Kidney epithelial cell (primary cell): Measurements from ENCODE around the gene RNASE7. TPM values are rescaled to one million over a fixed set of nuclear protein-coding genes. Genes with fewer than 3 reads are reported as not detected.

Source experiments
- DNase-seq: peaks from one replicate; pipeline ENCODE4 v3.0.0-alpha.2; 2010; ENCODE audit warnings: low read depth
- H3K27me3 ChIP-seq: 2 replicates; pipeline ENCODE4 v1.6.0; 2011; ENCODE audit warnings: low read length; ENCODE audit not compliant: control insufficient read depth, insufficient read depth
- H3K36me3 ChIP-seq: 2 replicates; pipeline ENCODE4 v1.5.1; 2011; ENCODE audit warnings: low read length; ENCODE audit not compliant: control insufficient read depth, insufficient read depth
- H3K4me3 ChIP-seq: 2 replicates; pipeline ENCODE4 v1.5.1; 2011; ENCODE audit warnings: low read depth, mild to moderate bottlenecking, control low read depth, low read length
- total RNA-seq: library from RNA; depleted of rRNA; stranded (reverse); fragments of >200 nt; gene quantifications from 2 replicates; pipeline ENCODE4 v1.2.3, GENCODE V29; 2015
- TF ChIP-seq, protein P1 (sequence below): IDR thresholded peaks from 2 replicates; pipeline ENCODE4 v1.5.1; 2011; ENCODE audit warnings: mild to moderate bottlenecking, moderate library complexity, low read length, control low read depth, inconsistent platforms; ENCODE audit not compliant: insufficient read depth, poor library complexity, severe bottlenecking

RNASE7 gene
- total RNA-seq, 1 donor from 2014 or later = not detected

DNA sequence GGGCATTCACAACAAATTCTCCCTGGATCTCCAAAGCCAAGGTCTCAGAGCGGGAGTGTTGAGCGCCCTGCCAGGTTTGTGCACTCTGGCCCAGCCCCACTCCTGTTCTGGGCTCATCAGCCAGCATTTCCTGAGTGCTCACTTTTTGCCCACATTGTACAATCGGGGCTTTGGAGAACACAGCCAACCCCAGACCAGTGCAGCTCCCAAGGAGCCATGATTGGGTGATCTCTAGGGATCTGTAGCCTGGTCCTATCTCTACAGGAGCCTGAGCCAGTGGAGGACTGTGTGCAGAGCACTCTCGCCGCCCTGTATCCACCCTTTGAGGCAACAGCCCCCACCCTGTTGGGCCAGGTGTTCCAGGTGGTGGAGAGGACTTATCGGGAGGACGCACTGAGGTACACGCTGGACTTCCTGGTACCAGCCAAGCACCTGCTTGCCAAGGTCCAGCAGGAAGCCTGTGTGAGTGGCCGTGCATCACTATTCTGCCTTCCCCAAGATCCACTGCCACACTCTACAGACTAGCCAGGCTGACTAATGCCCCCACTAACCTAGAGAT is 30.7 kb downstream of the RNASE7 start:
- Histone ChIP-seq H3K36me3 (peaks cover 9% of the 10 kb centered on the region), H3K4me3 (no peak overlapping the region), H3K27me3 (no peaks in the 10 kb centered on the region)
- TF ChIP-seq, protein P1, sequence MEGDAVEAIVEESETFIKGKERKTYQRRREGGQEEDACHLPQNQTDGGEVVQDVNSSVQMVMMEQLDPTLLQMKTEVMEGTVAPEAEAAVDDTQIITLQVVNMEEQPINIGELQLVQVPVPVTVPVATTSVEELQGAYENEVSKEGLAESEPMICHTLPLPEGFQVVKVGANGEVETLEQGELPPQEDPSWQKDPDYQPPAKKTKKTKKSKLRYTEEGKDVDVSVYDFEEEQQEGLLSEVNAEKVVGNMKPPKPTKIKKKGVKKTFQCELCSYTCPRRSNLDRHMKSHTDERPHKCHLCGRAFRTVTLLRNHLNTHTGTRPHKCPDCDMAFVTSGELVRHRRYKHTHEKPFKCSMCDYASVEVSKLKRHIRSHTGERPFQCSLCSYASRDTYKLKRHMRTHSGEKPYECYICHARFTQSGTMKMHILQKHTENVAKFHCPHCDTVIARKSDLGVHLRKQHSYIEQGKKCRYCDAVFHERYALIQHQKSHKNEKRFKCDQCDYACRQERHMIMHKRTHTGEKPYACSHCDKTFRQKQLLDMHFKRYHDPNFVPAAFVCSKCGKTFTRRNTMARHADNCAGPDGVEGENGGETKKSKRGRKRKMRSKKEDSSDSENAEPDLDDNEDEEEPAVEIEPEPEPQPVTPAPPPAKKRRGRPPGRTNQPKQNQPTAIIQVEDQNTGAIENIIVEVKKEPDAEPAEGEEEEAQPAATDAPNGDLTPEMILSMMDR = no peak
- DNase-seq = no peak

DNA sequence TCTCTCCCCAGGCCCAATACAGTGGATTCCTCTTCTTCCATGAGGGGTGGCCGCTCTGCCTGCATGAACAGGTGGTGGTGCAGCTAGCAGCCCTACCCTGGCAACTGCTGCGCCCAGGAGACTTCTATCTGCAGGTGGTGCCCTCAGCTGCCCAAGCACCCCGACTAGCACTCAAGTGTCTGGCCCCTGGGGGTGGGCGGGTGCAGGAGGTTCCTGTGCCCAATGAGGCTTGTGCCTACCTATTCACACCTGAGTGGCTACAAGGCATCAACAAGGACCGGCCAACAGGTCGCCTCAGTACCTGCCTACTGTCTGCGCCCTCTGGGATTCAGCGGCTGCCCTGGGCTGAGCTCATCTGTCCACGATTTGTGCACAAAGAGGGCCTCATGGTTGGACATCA is 31.8 kb downstream of the RNASE7 start:
- Histone ChIP-seq H3K27me3 (no peaks in the 10 kb centered on the region), H3K4me3 (no peak overlapping the region), H3K36me3 (peaks cover 9% of the 10 kb centered on the region)
- TF ChIP-seq, protein P1 = no peak
- no peak for DNase-seq

DNA sequence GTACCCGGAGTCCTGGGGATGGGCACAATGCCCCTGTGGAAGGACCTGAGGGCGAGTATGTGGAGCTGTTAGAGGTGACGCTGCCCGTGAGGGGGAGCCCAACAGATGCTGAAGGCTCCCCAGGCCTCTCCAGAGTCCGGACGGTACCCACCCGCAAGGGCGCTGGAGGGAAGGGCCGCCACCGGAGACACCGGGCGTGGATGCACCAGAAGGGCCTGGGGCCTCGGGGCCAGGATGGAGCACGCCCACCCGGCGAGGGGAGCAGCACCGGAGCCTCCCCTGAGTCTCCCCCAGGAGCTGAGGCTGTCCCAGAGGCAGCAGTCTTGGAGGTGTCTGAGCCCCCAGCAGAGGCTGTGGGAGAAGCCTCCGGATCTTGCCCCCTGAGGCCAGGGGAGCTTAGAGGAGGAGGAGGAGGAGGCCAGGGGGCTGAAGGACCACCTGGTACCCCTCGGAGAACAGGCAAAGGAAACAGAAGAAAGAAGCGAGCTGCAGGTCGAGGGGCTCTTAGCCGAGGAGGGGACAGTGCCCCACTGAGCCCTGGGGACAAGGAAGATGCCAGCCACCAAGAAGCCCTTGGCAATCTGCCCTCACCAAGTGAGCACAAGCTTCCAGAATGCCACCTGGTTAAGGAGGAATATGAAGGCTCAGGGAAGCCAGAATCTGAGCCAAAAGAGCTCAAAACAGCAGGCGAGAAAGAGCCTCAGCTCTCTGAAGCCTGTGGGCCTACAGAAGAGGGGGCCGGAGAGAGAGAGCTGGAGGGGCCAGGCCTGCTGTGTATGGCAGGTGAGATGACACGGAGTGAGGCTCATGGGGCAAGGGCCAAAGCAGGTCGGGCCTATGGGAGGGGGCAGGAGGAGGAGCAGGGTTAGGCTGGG is 32.5 kb downstream of the RNASE7 start:
- no peak for DNase-seq
- Histone ChIP-seq H3K27me3 (no peaks in the 10 kb centered on the region), H3K4me3 (no peak overlapping the region), H3K36me3 (peaks cover 9% of the 10 kb centered on the region)
- TF ChIP-seq, protein P1 = no peak

DNA sequence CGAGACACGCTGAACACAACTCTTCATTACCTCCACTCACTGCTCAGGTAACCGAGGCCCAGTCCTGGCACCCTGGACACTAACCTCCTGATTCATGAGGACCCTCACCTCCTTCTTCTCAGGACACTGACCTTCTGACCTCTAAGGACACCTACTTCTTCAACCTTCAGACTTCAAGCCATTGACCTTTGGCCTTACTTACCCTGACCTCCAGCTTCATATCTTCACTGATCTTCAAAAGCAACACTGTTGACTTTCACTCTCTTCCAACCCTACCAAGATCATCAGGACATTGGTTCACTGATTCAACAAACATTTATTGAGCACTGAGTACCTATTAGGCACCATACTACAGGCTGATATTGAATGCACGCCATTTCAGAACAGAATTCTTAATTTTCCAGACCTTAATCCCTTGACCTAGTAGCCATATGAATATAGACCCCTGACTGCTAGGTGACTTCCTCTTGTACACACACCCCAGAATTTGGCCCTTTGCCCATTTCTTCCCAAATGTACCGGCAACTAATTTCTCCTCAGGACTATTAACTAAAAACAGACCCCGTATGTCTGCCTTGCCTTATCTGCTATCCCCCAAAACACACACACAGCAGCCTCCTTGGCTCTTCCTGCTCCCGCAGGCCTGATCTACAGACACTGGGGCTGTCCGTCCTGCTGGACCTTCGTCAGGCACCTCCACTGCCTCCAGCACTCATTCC is 33.7 kb downstream of the RNASE7 start:
- peaks cover 11% of the 10 kb centered on the region for H3K36me3 ChIP-seq

DNA sequence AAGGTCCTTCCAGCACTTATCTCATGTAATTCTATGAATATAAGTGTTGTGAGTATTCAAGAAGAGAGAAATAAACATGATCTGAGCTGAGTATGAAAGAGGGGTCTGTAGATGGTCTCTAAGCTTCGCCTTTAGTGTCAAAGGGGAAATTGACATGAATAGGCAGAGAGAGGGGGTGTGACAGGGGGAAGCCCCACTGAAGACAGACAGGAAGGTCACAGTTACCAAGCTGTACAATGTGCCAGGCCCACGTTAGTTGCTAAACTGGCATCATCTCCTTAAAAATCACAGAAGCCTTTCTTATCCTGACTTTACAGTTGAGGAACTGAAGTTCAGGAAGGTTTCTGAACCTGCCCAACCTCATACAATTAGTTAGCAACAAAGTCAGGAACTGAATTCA is 35.5 kb downstream of the RNASE7 start:
- Histone ChIP-seq H3K4me3 (no peak overlapping the region), H3K27me3 (no peaks in the 10 kb centered on the region), H3K36me3 (peaks cover 12% of the 10 kb centered on the region)
- TF ChIP-seq, protein P1 = no peak
- no peak for DNase-seq

More for the DNA sequence above, 33.7 kb downstream of the RNASE7 start:
- Histone ChIP-seq H3K27me3 (no peaks in the 10 kb centered on the region), H3K4me3 (no peak overlapping the region)
- TF ChIP-seq, protein P1 = no peak
- DNase-seq = no peak
